ENCODE measurements around the gene VSIG8.

- TF ChIP-seq POLR2A (IDR thresholded peaks at IDR 0.05; ENCODE audit: low read depth, low read length) (no peak), CTCF (conservative IDR thresholded peaks at IDR 0.05; ENCODE audit: low read depth, low read length) (no peak), USF2 (IDR thresholded peaks at IDR 0.05; ENCODE audit: low read depth, low read length) (no peak), SMC3 (IDR thresholded peaks at IDR 0.05; ENCODE audit: low read depth, low read length) (no peak), CEBPB (IDR thresholded peaks at IDR 0.05; ENCODE audit: low read depth, low read length) (no peak), MAZ (IDR thresholded peaks at IDR 0.05; ENCODE audit: borderline replicate concordance, low read depth, low read length) (no peak), RCOR1 (IDR thresholded peaks at IDR 0.05; ENCODE audit: insufficient replicate concordance, low read length) (no peak), MAFK (IDR thresholded peaks at IDR 0.05; ENCODE audit: low read depth, low read length) (no peak), RAD21 (IDR thresholded peaks at IDR 0.05; ENCODE audit: low read length) (no peak), FOS (IDR thresholded peaks at IDR 0.05; ENCODE audit: low read depth, low read length) (no peak), MXI1 (IDR thresholded peaks at IDR 0.05; ENCODE audit: borderline replicate concordance, low read depth, low read length) (no peak)
Measured at GRCh38 chr1:159826441-159827101, 35.9 kb downstream of the VSIG8 start, which contains the start of gene SLAMF8.

Measured in IMR-90 (cell line).